HG03432 (cell line): ENCODE results near the gene SRPK1.

ENCODE experiments used
- ATAC-seq: cut with Tn5 transposase; IDR thresholded peaks from one replicate; pipeline ENCODE4 v1.9.1; 2021; ENCODE audit warnings: mild to moderate bottlenecking, moderate library complexity; ENCODE audit not compliant: unreplicated experiment

The SRPK1 gene

DNA sequence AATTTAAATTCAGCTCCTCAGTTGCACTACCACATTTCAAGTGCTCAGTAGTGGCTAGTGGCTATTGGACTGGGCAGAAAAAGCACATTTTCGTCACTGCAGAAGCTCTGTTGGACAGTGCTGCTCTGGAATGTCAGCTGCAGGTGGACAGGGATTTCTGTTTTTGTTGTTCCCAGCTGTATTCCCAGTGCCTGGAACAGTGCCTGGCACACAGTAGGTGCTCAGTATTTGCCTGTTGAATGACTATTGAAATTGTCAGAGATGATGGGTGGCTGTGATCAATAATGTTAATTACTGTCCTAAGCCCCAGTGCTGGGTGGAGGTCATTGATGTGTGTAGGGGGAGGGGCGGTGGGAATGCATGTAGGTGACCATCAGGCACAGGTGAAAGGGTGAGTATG lies 134.6 kb downstream of the SRPK1 start:
- ATAC-seq: no peak

DNA sequence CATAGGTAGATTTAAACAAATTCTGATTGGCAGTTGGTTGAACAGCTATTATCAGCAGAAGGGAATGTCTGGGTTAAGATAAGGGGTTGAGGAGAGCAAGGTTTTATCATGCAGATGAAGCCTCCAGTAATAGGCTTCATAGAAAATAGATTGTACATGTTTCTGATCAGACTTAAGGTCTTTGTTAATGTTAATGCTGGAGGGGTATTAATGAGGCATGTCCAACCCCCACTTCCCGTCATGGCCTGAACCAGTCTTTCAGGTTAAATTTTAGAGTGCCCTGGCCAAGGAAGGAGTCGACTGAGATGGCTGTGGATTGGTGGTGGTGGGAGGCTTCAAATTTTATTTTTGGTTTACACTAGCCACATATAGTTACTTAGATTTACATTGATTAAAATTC lies 136.7 kb downstream of the SRPK1 start:
- no peak for ATAC-seq
